Thyroid gland (tissue), 4 donors: ENCODE results near the gene MAGEB2. TPM values are rescaled to one million over a fixed set of nuclear protein-coding genes. Genes with fewer than 3 reads are reported as not detected.
"Not testable (repeated sequence)": the region's sequence is repeated elsewhere in the genome, so short reads cannot be mapped to it uniquely, and the experiment has no call there.

ENCODE experiments used
- DNase-seq, 2 donors: peaks; one replicate each; pipeline ENCODE4 v3.0.0-alpha.2; 2019
- H3K27ac ChIP-seq, 3 donors: fragments of 200-600 bp; sonication (generic); 1 replicate in 2 of 3; 2 replicates in 1 of 3; pipeline ENCODE4 v1.5.1; 2016 to 2019; ENCODE audit warnings: mild to moderate bottlenecking in 1 of 3, moderate library complexity in 1 of 3
- H3K27me3 ChIP-seq: fragments of 200-600 bp; sonication (generic); one replicate; pipeline ENCODE4 v1.5.1; 2019
- H3K36me3 ChIP-seq, 2 donors: fragments of 200-600 bp; sonication (generic); one replicate each; pipeline ENCODE4 v1.5.1; 2016 to 2019
- H3K4me1 ChIP-seq, 2 donors: fragments of 200-600 bp; sonication (generic); one replicate each; pipeline ENCODE4 v1.5.1; 2017 to 2019
- H3K4me3 ChIP-seq, 3 donors: fragments of 200-600 bp; sonication (generic); replicated peaks in 1 of 3; 1 replicate in 2 of 3; 2 replicates in 1 of 3; pipeline ENCODE4 v1.5.1; 2016; ENCODE audit warnings: mild to moderate bottlenecking in 1 of 3
- H3K9me3 ChIP-seq: fragments of 200-600 bp; sonication (generic); one replicate; pipeline ENCODE4 v1.5.1; 2017
- POLR2A ChIP-seq, 2 donors: fragments of 450-650 bp; IDR thresholded peaks; one replicate each; pipeline ENCODE4 v1.6.1; 2017; ENCODE audit warnings: antibody characterized with exemption in 2 of 2, mild to moderate bottlenecking in 2 of 2, moderate library complexity in 1 of 2
- WGBS, 2 donors: methylation state at CpG; one replicate each; pipeline ENCODE4 v1.1.5; 2017; 5-methylcytosine and 5-hydroxymethylcytosine counted together
- intact Hi-C: fragments of 100-400 bp; cut with DNase I; formaldehyde crosslinking; loops from one replicate; pipeline ENCODE4 v1.15.1; 2023
- total RNA-seq, 4 donors: library from RNA; depleted of rRNA; stranded (reverse); fragments of >200 nt; gene quantifications; one replicate each; pipeline ENCODE4 v1.2.3, GENCODE V29; 2016
- TF ChIP-seq, protein P1 (sequence below), 6 experiments: fragments of 200-600 bp in 3 of 6; fragments of 450-650 bp in 3 of 6; sonication (generic) in 3 of 6; IDR thresholded peaks; one replicate each; pipeline ENCODE4 v1.5.1; 2016 to 2019; ENCODE audit warnings: antibody characterized with exemption in 6 of 6, mild to moderate bottlenecking in 2 of 6, inconsistent platforms in 1 of 6, moderate library complexity in 1 of 6

MAGEB2 gene
- total RNA-seq: under 1 TPM in 1 of 4 donors, not detected in 3; 0.27 TPM

DNA sequence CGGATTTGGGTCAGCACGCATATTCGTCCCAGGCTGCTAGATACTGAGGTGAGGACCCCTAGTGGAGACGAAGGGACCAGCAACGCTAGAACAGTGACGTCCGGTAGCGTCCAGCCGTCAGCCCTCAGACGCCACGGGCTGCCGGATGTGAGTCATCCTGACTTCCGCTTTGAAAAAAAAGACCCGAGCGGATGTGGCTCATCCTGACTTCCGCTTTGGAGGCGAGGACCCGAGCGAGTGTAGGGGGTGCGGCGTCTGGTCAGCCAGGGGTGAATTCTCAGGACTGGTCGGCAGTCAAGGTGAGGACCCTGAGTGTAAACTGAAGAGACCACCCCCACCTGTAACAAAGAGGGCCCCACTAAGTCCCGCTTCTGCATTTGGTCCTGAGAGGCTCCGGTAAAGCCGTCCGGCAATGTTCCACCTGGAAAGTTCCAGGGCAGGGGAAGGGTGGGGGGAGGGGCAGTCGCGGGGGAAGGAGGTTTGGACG, at the start of gene MAGEB2:
Gene MAGEB2 (plus strand): TSS at position 207 of the 487 bp plus-strand sequence. CDS start 3,018 bp downstream, outside the sequence.
- DNase-seq: no peak
- TF ChIP-seq POLR2A (IDR thresholded peaks at IDR 0.05): no peak
- TF ChIP-seq, protein P1, sequence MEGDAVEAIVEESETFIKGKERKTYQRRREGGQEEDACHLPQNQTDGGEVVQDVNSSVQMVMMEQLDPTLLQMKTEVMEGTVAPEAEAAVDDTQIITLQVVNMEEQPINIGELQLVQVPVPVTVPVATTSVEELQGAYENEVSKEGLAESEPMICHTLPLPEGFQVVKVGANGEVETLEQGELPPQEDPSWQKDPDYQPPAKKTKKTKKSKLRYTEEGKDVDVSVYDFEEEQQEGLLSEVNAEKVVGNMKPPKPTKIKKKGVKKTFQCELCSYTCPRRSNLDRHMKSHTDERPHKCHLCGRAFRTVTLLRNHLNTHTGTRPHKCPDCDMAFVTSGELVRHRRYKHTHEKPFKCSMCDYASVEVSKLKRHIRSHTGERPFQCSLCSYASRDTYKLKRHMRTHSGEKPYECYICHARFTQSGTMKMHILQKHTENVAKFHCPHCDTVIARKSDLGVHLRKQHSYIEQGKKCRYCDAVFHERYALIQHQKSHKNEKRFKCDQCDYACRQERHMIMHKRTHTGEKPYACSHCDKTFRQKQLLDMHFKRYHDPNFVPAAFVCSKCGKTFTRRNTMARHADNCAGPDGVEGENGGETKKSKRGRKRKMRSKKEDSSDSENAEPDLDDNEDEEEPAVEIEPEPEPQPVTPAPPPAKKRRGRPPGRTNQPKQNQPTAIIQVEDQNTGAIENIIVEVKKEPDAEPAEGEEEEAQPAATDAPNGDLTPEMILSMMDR (IDR thresholded peaks at IDR 0.05): no peak
- intact Hi-C loops: no loop called here
- WGBS, 2 donors: 92 to 98% methylated on average over 18 to 20 of the region's 29 CpGs
- Histone ChIP-seq H3K27ac (no peak within 1 kb of the TSS), H3K4me1 (no peaks in the 10 kb centered on the region), H3K36me3 (no peaks in the 10 kb centered on the region), H3K4me3 (no peak within 1 kb of the TSS), H3K9me3 (no peaks in the 10 kb centered on the region), H3K27me3 (no peaks in the 10 kb centered on the region)

DNA sequence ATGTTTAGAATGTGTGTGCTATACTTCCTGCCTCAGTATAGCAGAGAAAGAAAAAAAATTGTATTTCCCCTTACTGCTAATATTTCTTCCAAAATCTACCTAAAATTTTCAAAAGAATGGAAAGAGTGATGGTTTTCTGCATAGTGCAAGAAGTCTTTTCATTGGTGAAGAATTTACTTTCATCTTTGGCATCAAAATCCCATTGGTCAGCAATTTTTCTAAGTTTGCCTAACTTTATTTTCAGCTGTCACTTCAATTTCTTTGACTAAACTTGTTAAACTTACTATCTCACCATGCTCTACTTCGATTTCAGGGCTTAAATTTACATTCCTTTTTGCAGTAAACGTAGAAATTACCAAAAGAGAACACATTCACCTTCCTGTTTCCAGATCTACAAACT, 44.5 kb upstream of the MAGEB2 start:
- Histone ChIP-seq H3K27ac (no peak overlapping the region), H3K36me3 (no peaks in the 10 kb centered on the region), H3K4me1 (no peaks in the 10 kb centered on the region), H3K9me3 (no peaks in the 10 kb centered on the region), H3K27me3 (no peaks in the 10 kb centered on the region), H3K4me3 (no peak overlapping the region)
- intact Hi-C loops: no loop called here
- 73 to 79% methylated on average over 2 of the region's 2 CpGs for WGBS, 2 donors
- TF ChIP-seq, protein P1 (IDR thresholded peaks at IDR 0.05): no peak
- no peak for TF ChIP-seq POLR2A (IDR thresholded peaks at IDR 0.05)
- DNase-seq: no peak

DNA sequence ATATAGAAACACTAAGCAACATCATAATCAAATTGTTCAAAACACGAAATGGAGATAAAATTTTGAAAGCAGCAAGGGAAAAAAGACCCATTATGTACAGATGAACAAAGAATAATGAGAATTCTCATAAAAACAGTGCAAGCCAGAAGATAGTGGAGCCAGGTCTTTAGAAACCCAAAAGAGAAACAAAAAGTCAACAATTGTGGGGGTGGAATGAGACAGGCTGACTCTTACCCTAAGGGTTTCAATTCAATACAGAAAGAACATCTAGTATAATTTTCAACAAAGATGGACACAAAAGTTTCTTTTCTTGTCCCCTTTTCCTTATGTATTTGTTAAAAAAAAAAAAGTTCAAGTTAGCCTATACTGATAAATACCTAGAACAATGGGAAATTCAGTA, 34.0 kb upstream of the MAGEB2 start:
- intact Hi-C loops: no loop called here
- Histone ChIP-seq H3K27ac (no peak overlapping the region), H3K4me1 (no peaks in the 10 kb centered on the region), H3K4me3 (no peak overlapping the region), H3K36me3 (no peaks in the 10 kb centered on the region), H3K9me3 (no peaks in the 10 kb centered on the region), H3K27me3 (no peaks in the 10 kb centered on the region)
- no peak for DNase-seq
- no peak for TF ChIP-seq POLR2A (IDR thresholded peaks at IDR 0.05)
- TF ChIP-seq, protein P1 (IDR thresholded peaks at IDR 0.05): no peak
- WGBS, 2 donors: 71 to 77% methylated on average over 1 of the region's 1 CpG

DNA sequence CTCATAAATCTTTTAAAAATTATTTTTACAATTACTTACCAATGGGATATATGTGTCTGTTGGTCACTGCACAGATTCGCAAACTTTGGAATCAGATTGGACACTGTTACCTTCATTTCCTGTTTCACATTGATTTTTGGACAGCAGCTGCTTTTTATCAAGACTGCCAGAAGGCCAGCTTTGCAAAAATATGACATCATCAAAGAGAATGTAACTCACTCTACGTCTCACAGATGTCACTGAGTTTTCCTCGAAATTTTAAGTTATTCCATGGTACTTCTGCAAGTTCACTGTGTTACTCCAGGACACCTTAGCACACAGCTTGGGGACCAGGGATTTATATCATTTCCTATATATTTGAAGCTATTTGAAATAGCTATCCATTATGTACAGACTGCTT, 31.8 kb upstream of the MAGEB2 start:
- H3K4me1 ChIP-seq: no peaks in the 10 kb centered on the region
- no peaks in the 10 kb centered on the region for H3K36me3 ChIP-seq
- TF ChIP-seq, protein P1 (IDR thresholded peaks at IDR 0.05): no peak
- TF ChIP-seq POLR2A (IDR thresholded peaks at IDR 0.05): no peak
- no peak overlapping the region for H3K4me3 ChIP-seq
- no peak for DNase-seq
- 72 to 73% methylated on average over 3 of the region's 3 CpGs for WGBS, 2 donors
- intact Hi-C loops: no loop called here
- no peaks in the 10 kb centered on the region for H3K27me3 ChIP-seq
- no peaks in the 10 kb centered on the region for H3K9me3 ChIP-seq
- H3K27ac ChIP-seq: no peak overlapping the region

DNA sequence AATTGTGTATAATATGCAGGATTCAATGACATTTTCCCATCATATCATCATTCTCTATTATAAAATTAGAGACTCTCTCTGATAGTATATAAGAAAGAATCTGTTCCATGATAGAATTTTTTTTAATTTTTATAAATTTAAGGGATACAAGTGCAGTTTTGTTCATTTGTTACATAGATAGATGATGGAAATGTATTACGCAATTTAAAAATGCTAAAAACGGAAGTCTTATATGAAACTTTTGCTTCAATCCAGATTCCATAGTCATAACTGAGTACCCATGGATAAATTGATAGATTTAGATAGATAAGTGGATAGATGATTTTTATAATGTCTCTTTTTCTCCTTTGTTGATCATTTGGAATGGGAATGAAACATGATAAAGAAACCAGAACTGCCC, 24.9 kb upstream of the MAGEB2 start:
- intact Hi-C loops: no loop called here

DNA sequence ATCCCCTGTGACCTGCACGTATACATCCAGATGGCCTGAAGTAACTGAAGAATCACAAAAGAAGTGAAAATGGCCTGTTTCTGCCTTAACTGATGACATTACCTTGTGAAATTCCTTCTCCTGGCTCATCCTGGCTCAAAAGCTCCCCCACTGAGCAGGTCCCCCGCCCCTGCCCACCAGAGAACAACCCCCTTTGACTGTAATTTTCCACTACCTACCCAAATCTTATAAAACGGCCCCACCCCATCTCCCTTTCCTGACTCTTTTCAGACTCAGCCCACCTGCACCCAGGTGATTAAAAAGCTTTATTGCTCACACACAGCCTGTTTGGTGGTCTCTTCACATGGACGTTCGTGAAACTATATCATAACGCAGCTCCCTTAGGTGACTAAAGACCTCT, 21.5 kb upstream of the MAGEB2 start:
- DNase-seq, H3K4me3 ChIP-seq, H3K27me3 ChIP-seq, H3K36me3 ChIP-seq, H3K4me1 ChIP-seq, H3K9me3 ChIP-seq, intact Hi-C loops, H3K27ac ChIP-seq: not testable (repeated sequence)
- WGBS, 2 donors: 78 to 91% methylated on average over 6 of the region's 6 CpGs

More for the DNA sequence above, 24.9 kb upstream of the MAGEB2 start:
- 92 to 100% methylated on average over 2 of the region's 2 CpGs for WGBS, 2 donors
- H3K4me1 ChIP-seq: no peaks in the 10 kb centered on the region
- no peak for DNase-seq
- no peaks in the 10 kb centered on the region for H3K36me3 ChIP-seq
- H3K4me3 ChIP-seq: no peak overlapping the region
- H3K27ac ChIP-seq: no peak overlapping the region
- no peaks in the 10 kb centered on the region for H3K27me3 ChIP-seq
- no peak for TF ChIP-seq POLR2A (IDR thresholded peaks at IDR 0.05)
- TF ChIP-seq, protein P1 (IDR thresholded peaks at IDR 0.05): no peak
- H3K9me3 ChIP-seq: no peaks in the 10 kb centered on the region
